Activated CD4-positive, CD25-positive, alpha-beta regulatory T cell treated with anti-CD3 and anti-CD28 coated beads, Interleukin-2, amount 50 U/mL, for 16 hours (primary cell): ENCODE measurements around the gene CYP2A7.
"Not testable (repeated sequence)": the region's sequence is repeated elsewhere in the genome, so short reads cannot be mapped to it uniquely, and the experiment has no call there.

Experiments
- DNase-seq: peaks from one replicate; pipeline ENCODE4 v3.0.0-alpha.2; 2020; ENCODE audit warnings: low read depth, low spot score

CYP2A7 gene

DNA sequence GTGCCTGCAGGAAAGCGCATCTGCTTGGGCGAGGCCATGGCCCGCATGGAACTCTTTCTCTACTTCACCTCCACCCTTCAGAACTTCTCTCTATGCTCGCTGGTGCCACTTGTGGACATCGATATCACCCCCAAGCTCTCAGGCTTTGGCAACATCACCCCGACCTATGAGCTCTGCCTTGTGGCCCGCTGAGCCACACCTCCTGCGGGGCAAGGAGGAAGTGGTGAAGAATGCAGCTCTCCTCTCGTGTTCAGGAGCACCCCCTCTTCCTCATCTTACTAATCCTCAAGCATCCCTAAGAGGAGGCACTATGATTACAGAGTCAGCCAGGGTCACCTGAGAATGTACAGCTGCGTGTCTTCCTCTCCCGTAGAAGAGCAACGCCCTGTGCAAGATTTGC lies 17.9 kb upstream of the CYP2A7 start:
- DNase-seq, result not testable (repeated sequence)

DNA sequence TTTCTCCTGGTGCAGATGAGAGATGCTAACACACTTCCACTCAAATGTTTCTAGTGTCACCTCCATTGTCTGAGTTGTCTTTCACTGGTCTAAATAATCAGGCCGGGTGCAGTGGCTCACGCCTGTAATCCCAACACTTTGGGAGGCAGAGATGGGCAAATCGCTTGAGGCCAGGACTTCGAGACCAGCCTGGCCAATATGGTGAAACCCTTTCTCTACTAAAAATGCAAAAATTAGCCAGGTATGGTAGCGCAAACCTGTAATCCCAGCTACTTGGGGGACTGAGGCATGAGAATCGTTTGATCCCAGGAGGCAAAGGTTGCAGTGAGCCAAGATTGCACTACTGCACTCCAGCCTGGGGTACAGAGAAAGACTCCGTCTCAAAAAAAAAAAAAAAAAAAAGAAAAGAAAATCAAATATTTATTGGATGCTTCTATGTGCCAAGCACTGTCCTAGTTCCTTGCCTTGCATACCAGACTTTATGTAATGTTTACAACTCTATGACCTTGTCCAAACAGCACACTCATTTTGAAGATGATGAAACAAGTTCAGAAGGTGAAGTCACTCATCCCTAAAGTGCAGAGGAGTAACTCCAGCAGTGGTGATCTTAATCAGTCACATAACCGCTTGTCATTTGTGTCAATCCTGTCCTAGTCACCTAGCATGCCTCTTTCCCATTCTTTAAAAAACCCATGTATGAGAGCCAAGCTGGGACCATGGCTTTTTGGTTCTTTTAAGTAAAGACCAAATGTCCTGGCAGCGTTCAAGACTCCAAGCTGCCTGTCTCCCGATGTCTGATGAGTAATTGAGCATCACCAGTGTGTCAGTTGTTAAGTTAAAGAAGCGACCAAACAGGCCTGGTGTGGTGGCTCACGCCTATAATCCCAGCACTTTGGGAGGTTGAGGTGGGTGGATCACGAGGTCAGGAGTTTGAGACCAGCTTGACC lies 15.1 kb upstream of the CYP2A7 start:
- DNase-seq, result not testable (repeated sequence)

DNA sequence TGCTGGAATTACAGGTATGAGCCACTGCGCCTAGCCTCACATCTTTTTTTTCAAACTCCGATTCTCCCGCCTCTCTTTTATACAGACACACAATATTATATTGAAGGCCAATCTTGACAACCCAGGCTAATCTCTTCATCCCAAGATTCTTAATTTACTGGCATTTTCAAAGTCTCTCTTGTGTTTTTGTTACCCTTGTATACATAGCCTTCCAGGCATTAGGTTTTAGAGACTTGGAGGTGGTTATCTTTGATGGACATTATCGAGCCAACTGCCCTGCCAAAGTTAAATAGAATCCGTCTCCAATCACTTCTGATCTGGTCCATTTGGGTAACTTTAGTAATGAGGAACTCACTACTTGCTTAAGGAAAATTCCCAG lies 14.4 kb upstream of the CYP2A7 start:
- no peak for DNase-seq

DNA sequence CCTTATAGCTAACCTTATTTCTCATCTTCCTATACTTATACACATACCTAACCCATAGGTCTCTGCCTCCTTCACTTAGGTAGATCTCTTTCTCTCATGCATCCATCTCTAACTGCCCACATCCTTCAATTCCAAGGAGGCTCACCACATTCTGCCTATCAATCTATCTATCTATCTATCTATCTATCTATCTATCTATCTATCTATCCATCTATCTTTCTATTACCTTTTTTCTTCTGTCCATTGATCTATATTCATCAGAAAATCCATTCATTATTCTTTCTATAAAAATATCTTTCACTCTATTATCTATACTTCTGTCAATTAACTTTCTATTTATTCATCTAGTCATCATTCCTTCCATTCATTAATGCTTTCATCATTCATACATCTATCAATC lies 11.1 kb upstream of the CYP2A7 start:
- no peak for DNase-seq

DNA sequence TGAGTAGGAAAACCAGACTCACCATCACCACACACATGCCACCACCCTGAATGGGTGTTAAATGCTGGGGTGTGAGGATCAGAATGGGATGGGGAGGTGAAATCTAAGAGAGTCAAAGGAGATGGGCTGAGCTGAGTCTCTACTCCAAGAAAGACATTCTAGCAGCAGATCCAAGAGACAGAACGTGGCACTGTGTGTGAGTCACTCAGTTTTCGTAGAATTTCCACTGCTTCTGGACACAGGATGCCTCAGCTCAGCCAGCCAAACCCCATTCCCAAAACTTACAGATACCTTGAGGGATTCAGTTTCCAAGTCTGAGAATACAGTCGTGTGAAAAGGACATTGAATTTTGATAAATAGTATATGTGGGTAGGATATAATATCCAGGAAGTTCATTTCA lies 7.3 kb upstream of the CYP2A7 start:
- no peak for DNase-seq

DNA sequence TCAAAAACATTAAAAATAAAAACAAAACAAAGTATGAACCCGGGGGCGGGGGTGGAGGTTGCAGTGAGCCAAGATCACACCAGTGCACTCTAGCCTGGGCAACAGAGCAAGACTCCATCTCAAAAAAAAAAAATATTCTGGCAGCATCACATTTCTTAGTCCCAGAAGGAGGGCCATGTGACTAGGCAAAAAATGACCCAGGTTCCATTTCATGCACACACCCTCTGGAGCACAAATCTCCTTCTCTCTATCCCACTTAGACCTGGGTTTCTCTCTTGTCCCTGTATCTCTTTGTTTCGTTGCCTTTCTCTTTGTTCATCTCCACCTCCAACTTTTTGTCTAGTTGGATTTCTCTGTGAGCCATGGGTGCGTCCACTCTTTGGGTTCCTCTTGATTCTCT lies 6.2 kb upstream of the CYP2A7 start:
- DNase-seq, result no peak

DNA sequence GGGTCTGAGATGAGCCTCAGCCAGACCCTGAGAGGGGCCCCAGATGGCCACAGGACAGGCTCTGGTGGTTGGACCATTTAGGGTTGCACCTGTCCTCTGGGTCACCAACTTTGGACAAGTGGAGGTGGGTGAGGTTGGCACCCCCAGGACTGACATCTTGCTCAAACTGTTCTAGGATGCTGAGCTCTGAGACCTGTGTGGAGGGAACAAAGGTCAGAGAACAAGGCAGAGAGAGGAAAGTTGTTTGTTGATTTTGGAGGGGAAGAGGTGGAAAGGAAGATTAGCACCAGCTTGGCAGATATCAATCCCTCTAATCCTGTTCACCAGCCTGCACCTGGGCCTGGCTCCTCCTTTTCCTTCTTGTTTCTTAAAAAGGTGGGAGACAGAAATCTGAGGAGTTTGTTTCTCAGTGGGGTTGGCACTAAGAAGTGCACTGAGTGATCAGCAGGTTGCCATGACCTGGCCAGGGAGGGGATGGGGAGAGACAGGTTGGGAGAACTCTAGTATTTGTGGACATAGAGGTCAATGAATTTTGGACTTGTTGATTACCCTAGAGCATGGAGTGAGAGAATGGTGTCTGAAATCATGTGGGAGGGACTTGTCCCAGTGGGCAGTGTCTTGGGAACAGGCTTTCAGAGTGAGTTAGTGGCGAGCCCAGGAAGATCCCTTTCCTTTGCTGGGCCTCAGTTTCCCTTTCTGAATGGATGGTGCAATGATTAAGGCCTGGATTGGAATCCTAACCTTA lies 2.3 kb upstream of the CYP2A7 start:
- not testable (repeated sequence) for DNase-seq

DNA sequence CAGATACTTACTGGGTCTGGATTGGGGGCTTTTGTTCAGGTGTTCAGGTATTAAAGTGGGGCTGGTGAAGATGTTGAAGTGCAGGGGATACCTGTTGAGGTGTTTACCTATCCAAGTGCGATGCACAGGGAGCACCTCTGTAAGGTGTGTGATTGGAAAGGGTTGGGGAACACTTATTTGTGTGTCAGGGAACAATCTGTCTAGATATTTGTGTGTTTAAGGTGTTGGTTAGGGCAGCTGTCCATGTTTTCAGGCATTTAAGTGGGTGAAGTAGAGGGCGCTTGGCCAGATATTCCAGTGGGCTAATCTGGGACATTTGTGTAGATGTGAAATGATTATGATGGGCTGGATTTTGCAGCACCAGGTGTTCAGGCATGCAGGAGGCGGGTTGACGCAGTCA lies 2.7 kb downstream of the CYP2A7 start:
- not testable (repeated sequence) for DNase-seq

DNA sequence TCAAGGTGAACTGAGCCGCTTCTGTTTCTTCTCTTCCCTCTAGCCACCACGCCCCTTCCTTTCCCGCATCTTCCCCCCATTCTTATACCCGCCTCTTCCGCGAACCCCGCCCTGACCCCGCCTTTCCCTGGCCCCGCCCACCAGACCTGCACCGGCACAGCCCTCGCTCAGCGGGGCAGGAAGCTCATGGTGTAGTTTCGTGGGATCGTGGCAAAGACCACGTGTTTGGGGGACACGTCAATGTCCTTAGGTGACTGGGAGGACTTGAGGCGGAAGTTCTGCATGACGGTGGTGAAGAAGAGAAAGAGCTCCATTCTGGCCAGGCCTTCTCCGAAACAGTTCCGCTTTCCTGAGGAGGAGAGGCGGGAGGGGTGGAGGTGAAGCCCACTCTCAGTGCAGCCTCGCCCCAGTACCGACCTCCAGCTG lies 6.5 kb downstream of the CYP2A7 start:
- peak; percentile 51 for DNase-seq

DNA sequence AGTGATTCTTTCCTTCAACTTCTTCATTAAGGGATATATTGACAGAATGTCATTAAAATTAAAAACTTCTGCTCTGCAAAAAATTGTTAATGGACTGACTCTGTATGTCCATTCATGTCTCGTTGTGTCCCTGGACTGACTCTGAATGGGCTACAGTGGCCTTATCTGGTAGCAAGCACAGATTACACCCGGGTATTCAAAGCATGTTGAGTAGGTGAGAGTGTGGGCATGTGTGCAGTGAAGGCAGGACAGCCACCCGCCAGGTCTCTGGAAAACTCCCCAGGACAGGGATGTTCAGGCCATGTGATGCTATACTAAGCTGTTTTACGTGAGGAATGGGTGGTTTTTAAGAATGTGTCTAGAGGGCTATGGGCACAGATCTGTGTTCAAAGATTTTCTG lies 7.2 kb downstream of the CYP2A7 start:
- not testable (repeated sequence) for DNase-seq

DNA sequence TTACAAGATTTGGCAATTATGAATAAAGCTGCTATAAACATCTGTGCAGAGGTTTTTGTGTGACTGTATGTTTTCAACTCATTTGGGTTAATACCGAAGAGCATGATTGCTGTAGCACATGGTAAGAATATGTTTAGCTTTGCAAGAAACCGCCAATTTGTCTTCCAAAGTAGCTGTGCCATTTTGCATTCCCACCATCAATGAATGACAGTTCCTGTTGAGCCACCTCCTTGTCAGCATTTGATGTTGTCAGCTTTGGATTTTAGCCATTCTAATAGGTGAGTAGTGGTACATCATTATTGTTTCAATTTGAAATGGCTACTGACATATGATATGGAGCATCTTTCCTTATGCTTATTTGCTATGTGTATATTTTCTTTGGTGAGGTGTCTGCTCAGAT lies 8.2 kb downstream of the CYP2A7 start:
- DNase-seq, result not testable (repeated sequence)

DNA sequence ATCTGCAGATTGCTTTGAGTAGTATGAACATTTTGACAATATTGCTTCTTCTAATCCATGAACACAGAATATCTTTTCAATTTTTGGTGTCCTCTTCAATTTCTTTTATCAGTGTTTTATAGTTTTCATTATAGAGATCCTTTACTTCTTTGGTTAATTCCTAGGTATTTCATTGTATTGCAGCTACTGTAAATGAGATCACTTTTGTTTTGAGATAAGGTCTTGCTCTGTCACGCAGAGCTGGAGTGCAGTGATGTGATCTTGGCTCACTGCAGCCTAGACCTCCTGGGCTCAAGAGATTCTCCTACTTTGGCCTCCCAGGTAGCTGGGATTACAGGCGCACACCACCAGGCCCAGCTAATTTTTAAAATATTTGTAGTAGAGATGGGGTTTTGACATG lies 9.8 kb downstream of the CYP2A7 start:
- DNase-seq, result no peak

DNA sequence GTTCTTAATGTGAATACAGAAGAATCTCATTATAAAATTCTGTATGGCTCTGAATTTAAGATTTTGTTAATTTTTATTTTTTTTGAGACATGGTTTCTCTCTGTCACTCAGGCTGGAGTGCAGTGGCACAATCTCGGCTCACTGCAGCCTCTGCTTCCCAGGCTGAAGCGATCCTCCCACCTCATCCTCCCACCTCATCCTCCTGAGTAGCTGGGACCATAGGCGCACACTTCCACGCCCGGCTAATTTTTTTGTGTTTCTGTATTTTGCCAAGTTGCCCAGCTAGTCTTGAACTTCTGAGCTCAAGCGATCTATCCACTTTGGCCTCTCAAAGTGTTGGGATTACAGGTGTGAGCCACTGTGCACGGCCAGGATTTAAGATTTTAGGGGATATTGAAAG lies 14.3 kb downstream of the CYP2A7 start:
- DNase-seq, result no peak

DNA sequence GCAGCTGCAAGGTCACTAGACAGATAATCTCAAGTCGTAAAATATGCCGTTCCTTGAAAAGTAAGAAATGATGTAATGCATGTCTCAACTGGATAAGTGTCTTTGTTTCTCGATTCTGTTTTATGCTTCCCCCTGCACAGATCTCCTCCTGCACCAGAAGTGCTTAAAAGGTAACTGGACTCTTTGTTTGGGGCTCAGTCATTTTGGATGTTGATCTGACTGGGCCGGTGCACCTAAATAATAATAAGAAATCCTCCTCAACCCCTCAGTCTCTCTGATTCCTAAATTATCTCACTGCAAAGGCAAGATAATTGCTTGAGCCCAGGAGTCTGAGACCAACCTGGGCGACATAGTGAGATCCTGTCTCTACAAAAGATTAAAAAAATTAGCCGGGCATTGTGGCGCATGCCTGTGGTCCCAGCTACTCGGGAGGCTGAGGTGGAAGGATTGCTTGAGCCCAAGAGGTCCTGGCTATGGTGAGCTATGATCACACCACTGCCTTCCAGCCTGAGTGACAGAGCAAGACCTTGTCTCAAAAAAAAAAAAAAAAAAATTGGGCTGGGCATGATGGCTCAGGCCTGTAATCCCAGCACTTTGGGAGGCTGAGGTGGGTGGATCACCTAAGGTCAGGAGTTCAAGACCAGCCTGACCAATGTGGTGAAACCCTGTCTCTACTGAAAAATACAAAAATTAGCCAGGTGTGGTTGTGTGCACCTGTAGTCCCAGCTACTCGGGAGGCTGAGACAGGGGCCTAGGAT lies 17.1 kb downstream of the CYP2A7 start:
- not testable (repeated sequence) for DNase-seq

DNA sequence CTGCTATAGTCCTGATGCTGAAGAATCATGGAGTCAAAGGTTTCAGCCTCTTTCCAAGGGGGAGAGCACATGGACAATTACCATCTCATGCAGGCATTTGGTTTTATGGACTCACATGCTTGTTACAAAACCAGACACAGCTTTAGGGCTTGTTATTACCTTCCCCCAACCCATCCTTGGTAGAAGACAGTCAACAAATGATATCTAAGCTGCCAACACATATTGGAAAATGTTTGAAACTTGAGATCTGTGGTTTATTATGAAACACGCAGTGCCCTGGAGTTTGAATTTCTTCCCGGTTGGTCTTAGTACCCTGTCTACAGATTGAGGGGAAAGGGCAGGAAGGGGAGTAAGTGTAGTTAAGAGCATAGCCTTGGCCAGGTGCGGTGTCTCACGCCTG lies 19.2 kb downstream of the CYP2A7 start:
- no peak for DNase-seq

DNA sequence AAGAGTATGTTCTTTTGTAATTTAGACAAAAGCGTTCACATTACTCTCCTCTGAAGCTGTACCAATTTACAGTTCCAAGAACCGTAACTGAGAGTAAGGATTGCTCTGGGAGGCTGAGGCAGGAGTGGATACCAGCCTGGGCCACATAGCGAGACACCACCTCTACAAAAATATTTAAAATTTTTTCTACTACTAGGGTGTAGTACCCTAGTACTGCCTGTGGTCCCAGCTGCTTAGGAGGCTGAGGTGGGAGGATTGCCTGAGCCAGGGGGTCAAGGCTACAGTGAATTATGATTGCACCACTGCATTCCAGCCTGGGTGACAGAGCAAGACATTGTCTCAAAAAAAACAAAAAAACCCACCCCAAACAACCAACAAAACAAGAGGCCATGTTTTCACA lies 19.7 kb downstream of the CYP2A7 start:
- DNase-seq, result no peak

DNA sequence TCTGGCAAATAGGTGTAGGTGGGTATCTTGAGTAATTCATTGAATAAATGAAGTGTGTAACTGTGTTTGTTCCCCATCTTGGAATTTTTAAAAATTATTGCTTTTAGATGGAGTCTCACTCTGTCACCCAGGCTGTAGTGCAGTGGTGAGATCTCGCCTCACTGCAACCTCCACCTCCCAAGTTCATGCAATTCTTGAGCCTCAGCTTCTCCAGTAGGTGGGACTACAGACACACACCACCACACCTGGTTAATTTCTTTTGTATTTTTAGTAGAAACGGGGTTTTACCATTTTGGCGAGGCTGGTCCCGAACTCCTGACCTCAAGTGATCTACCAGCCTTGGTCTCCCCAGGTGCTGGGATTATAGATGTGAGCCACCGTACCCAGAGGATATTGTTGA lies 23.9 kb downstream of the CYP2A7 start:
- DNase-seq, result no peak

DNA sequence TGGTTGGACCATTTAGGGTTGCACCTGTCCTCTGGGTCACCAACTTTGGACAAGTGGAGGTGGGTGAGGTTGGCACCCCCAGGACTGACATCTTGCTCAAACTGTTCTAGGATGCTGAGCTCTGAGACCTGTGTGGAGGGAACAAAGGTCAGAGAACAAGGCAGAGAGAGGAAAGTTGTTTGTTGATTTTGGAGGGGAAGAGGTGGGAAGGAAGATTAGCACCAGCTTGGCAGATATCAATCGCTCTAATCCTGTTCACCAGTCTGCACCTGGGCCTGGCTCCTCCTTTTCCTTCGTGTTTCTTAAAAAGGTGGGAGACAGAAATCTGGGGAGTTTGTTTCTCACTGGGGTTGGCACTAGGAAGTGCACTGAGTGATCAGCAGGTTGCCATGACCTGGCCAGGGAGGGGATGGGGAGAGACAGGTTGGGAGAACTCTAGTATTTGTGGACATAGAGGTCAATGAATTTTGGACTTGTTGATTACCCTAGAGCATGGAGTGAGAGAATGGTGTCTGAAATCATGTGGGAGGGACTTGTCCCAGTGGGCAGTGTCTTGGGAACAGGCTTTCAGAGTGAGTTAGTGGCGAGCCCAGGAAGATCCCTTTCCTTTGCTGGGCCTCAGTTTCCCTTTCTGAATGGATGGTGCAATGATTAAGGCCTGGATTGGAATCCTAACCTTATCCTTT lies 29.4 kb downstream of the CYP2A7 start:
- DNase-seq, result not testable (repeated sequence)

DNA sequence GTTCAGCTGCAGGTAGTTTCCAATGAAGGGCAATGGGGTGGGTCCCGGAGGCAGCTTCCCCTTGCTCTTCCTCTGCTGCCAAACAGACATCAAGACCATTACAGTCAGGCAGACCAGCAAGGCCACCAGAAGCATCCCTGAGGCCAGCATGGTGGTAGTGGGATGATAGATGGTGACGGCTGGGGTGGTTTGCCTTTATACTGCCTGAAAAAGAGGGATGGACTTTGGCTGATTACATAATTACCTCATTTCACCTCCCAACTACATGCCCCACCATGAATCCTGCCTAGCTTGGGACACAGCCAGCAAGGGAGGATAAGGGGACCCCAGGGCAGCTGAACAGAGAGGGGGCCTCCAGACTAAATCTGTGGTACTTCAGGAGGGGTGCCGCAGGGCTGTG lies 31.8 kb downstream of the CYP2A7 start, which contains the start of gene CYP2A6:
Gene CYP2A6, minus strand, starts transcription at position 171 of the 400 bp plus-strand sequence. Its CDS starts 21 bp downstream, at position 150.
- DNase-seq, result not testable (repeated sequence)

DNA sequence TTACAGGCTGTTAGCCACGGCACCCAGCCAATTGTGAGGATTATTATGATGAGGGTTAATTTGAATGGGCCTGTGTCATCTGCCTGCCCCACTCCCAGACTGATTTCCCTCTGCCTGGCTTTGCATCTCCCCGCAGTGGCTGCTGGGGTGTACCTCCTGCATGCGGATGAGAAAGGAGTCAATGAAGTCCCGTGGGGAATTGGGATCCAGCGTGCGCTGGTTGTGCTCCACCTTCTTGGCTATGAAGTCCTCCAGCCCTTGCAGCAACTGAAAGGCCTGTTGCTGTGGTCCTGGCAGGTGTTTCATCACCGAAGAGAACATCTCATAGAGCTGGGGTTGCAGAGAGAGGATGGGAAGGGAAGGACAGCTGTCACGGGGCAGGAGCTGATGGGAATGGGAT lies 35.3 kb downstream of the CYP2A7 start:
- DNase-seq, result not testable (repeated sequence)

DNA sequence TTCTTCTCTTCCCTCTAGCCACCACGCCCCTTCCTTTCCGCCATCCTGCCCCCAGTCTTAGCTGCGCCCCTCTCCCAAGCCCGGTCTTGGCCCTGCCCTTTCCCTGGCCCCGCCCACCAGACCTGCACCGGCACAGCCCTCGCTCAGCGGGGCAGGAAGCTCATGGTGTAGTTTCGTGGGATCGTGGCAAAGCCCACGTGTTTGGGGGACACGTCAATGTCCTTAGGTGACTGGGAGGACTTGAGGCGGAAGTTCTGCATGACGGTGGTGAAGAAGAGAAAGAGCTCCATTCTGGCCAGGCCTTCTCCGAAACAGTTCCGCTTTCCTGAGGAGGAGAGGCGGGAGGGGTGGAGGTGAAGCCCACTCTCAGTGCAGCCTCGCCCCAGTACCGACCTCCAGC lies 38.4 kb downstream of the CYP2A7 start:
- DNase-seq, result peak; percentile 42
